Neural cell (in vitro differentiated cells): Measurements from ENCODE around the gene DECR2. TPM values are rescaled to one million over a fixed set of nuclear protein-coding genes. Genes with fewer than 3 reads are reported as not detected.

Experiments
- H2AFZ ChIP-seq: fragments of 200-600, 300-800 bp; sonication (generic), shearing (Covaris generic); 2 replicates; pipeline ENCODE4 v1.6.0; 2014; ENCODE audit warnings: low read depth, mild to moderate bottlenecking, antibody characterized with exemption, low read length, moderate library complexity
- H3F3A ChIP-seq: fragments of 200-600 bp; shearing (Covaris generic); 2 replicates; pipeline ENCODE4 v1.6.1; 2016; ENCODE audit warnings: mild to moderate bottlenecking, moderate library complexity, mixed read lengths, antibody characterized with exemption, low read length; ENCODE audit not compliant: insufficient read depth, poor library complexity, severe bottlenecking
- H3K27ac ChIP-seq: fragments of 200-600, 300-800 bp; sonication (generic), shearing (Covaris generic); 2 replicates; pipeline ENCODE4 v1.5.1; 2014; ENCODE audit warnings: mild to moderate bottlenecking, low read length, moderate library complexity
- H3K27me3 ChIP-seq: fragments of 300-800, 200-600 bp; sonication (generic), shearing (Covaris generic); 2 replicates; pipeline ENCODE4 v1.6.0; 2014; ENCODE audit warnings: mild to moderate bottlenecking, low read depth, low read length, moderate library complexity; ENCODE audit not compliant: insufficient read depth
- H3K36me3 ChIP-seq: fragments of 300-800, 200-600 bp; sonication (generic), shearing (Covaris generic); 2 replicates; pipeline ENCODE4 v1.5.1; 2014; ENCODE audit warnings: mild to moderate bottlenecking, antibody characterized with exemption, low read length, moderate library complexity; ENCODE audit not compliant: insufficient read depth
- H3K4me2 ChIP-seq: fragments of 300-800, 200-600 bp; sonication (generic), shearing (Covaris generic); 2 replicates; pipeline ENCODE4 v1.6.0; 2014; ENCODE audit warnings: mild to moderate bottlenecking, low read length
- H3K4me3 ChIP-seq: fragments of 300-800, 200-600 bp; sonication (generic), shearing (Covaris generic); 2 replicates; pipeline ENCODE4 v1.5.1; 2014; ENCODE audit warnings: mild to moderate bottlenecking, low read length, moderate library complexity
- H3K79me2 ChIP-seq: fragments of 200-600 bp; shearing (Covaris generic); replicated peaks from 2 replicates; pipeline ENCODE4 v1.6.0; 2014; ENCODE audit warnings: mild to moderate bottlenecking, low read length, moderate library complexity; ENCODE audit not compliant: insufficient read depth
- H3K9ac ChIP-seq: fragments of 300-800, 200-600 bp; sonication (generic), shearing (Covaris generic); 2 replicates; pipeline ENCODE4 v1.6.1; 2016; ENCODE audit warnings: mild to moderate bottlenecking, low read length, mixed read lengths
- H3K9me2 ChIP-seq: fragments of 200-600 bp; shearing (Covaris generic); 2 replicates; pipeline ENCODE4 v1.6.1; 2016; ENCODE audit warnings: mild to moderate bottlenecking, low read length, mixed read lengths; ENCODE audit not compliant: insufficient read depth
- H3K9me3 ChIP-seq: fragments of 200-600, 300-800 bp; sonication (generic), shearing (Covaris generic); 2 replicates; pipeline ENCODE4 v1.6.1; 2016; ENCODE audit warnings: mild to moderate bottlenecking, mixed run types, low read length, moderate library complexity, mixed read lengths
- H4K20me1 ChIP-seq: fragments of 200-600 bp; shearing (Covaris generic); 2 replicates; pipeline ENCODE4 v1.6.1; 2016; ENCODE audit warnings: mild to moderate bottlenecking, mixed run types; ENCODE audit not compliant: insufficient read depth
- CTCF ChIP-seq: fragments of 450-650 bp; IDR thresholded peaks from 2 replicates; pipeline ENCODE4 v1.5.1; 2014; ENCODE audit warnings: antibody characterized with exemption, mild to moderate bottlenecking, moderate library complexity; ENCODE audit not compliant: poor library complexity, severe bottlenecking
- EP300 ChIP-seq: fragments of 450-650 bp; conservative IDR thresholded peaks from 2 replicates; pipeline ENCODE4 v1.6.1; 2014; ENCODE audit warnings: antibody characterized with exemption, mild to moderate bottlenecking, moderate library complexity; ENCODE audit not compliant: poor library complexity, severe bottlenecking
- EZH2 ChIP-seq: fragments of 200-600, 300-800 bp; shearing (Covaris generic), sonication (generic); IDR thresholded peaks from 2 replicates; pipeline ENCODE4 v1.6.1; 2014; ENCODE audit warnings: antibody characterized with exemption, low read length, borderline replicate concordance, mild to moderate bottlenecking; ENCODE audit not compliant: insufficient read depth, poor library complexity, severe bottlenecking
- MXI1 ChIP-seq: fragments of 450-650 bp; conservative IDR thresholded peaks from 2 replicates; pipeline ENCODE4 v1.6.1; 2014; ENCODE audit warnings: antibody characterized with exemption, mild to moderate bottlenecking; ENCODE audit not compliant: poor library complexity, severe bottlenecking
- POLR2AphosphoS5 ChIP-seq: IDR thresholded peaks from 2 replicates; pipeline ENCODE4 v1.6.1; 2012
- RAD21 ChIP-seq: fragments of 450-650 bp; conservative IDR thresholded peaks from 2 replicates; pipeline ENCODE4 v1.6.1; 2014; ENCODE audit warnings: antibody characterized with exemption, mild to moderate bottlenecking, moderate library complexity
- REST ChIP-seq: IDR thresholded peaks from 2 replicates; pipeline ENCODE4 v1.6.1; 2012; ENCODE audit warnings: borderline replicate concordance
- SMC3 ChIP-seq: fragments of 450-650 bp; conservative IDR thresholded peaks from 2 replicates; pipeline ENCODE4 v1.6.1; 2014; ENCODE audit warnings: antibody characterized with exemption, mild to moderate bottlenecking, moderate library complexity; ENCODE audit not compliant: poor library complexity
- TAF1 ChIP-seq: IDR thresholded peaks from 2 replicates; pipeline ENCODE4 v1.6.1; 2012; ENCODE audit warnings: low read depth
- polyA plus RNA-seq: library from polyadenylated mRNA; depleted of rRNA; stranded (reverse); fragments of >200 nt; gene quantifications from 2 replicates; pipeline ENCODE4 v1.2.3, GENCODE V29; 2014

Gene DECR2
- polyA plus RNA-seq, 1 donor from 2014 or later: 58.8 TPM

- H3K27ac ChIP-seq: no peak overlapping the region
These were observed 2.9 kb upstream of the DECR2 start for GRCh38 chr16:398561-399339.

More at GRCh38 chr16:398561-399339, 2.9 kb upstream of the DECR2 start:
- H2AFZ ChIP-seq: no peak overlapping the region
- H3K36me3 ChIP-seq: no peaks in the 10 kb centered on the region
- H3K4me3 ChIP-seq: no peak overlapping the region
- H3K9ac ChIP-seq: no peak overlapping the region
- H4K20me1 ChIP-seq: no peaks in the 10 kb centered on the region
- H3K79me2 ChIP-seq: no peaks in the 10 kb centered on the region
- no peaks in the 10 kb centered on the region for H3F3A ChIP-seq
- TF ChIP-seq MXI1 (no peak), RAD21 (no peak), REST (no peak), SMC3 (no peak), TAF1 (no peak), EZH2 (no peak), POLR2AphosphoS5 (no peak), EP300 (no peak), CTCF (no peak)
- no peaks in the 10 kb centered on the region for H3K27me3 ChIP-seq
- H3K9me3 ChIP-seq: no peaks in the 10 kb centered on the region
- H3K9me2 ChIP-seq: no peaks in the 10 kb centered on the region
- no peak overlapping the region for H3K4me2 ChIP-seq
